SW 1271 (cell line): ENCODE data around the gene ABCA1.
"Not testable (repeated sequence)": the region's sequence is repeated elsewhere in the genome, so short reads cannot be mapped to it uniquely, and the experiment has no call there.

ENCODE experiments used
- DNase-seq, 2 experiments: peaks; one replicate each; lab custom pipeline; 2025; lab: John Stamatoyannopoulos, UW

The ABCA1 gene

GRCh38 chr9:104769655-104770054, 158.3 kb downstream of the ABCA1 start:
- no peak for DNase-seq

GRCh38 chr9:104769029-104769428, 158.9 kb downstream of the ABCA1 start:
- DNase-seq, result not testable (repeated sequence)

GRCh38 chr9:104767507-104767906, 160.4 kb downstream of the ABCA1 start:
- no peak for DNase-seq

GRCh38 chr9:104766025-104766424, 161.9 kb downstream of the ABCA1 start:
- DNase-seq, result no peak

GRCh38 chr9:104765138-104765537, 162.8 kb downstream of the ABCA1 start:
- no peak for DNase-seq

GRCh38 chr9:104758974-104759373, 169.0 kb downstream of the ABCA1 start:
- no peak for DNase-seq

GRCh38 chr9:104750185-104750767, 177.7 kb downstream of the ABCA1 start:
- no peak for DNase-seq

GRCh38 chr9:104748359-104749031, 179.5 kb downstream of the ABCA1 start:
- peak in 1 of 2 experiments; percentile 69 for DNase-seq

- peak; percentile 47 to 87 for DNase-seq
These were observed 180.2 kb downstream of the ABCA1 start, which contains the start of gene NIPSNAP3A for GRCh38 chr9:104747565-104748358. Gene NIPSNAP3A, plus strand, starts transcription at chr9:104747683. Its CDS starts 110 bp downstream, at chr9:104747793.

- DNase-seq, result no peak
These were observed 180.8 kb downstream of the ABCA1 start for GRCh38 chr9:104747245-104747564.

- no peak for DNase-seq
These were observed 181.2 kb downstream of the ABCA1 start for GRCh38 chr9:104746798-104747197.

- DNase-seq, result no peak
These were observed 181.7 kb downstream of the ABCA1 start for GRCh38 chr9:104746285-104746684.

GRCh38 chr9:104745852-104746251, 182.1 kb downstream of the ABCA1 start:
- no peak for DNase-seq

GRCh38 chr9:104743376-104743985, 184.5 kb downstream of the ABCA1 start:
- peak in 1 of 2 experiments; percentile 82 for DNase-seq

GRCh38 chr9:104740621-104741020, 187.3 kb downstream of the ABCA1 start:
- DNase-seq, result peak; percentile 32 to 49

GRCh38 chr9:104738452-104738851, 189.5 kb downstream of the ABCA1 start:
- DNase-seq, result no peak
